GM12878 (cell line): Measurements from ENCODE around the gene RAP1GAP2. TPM values are rescaled to one million over a fixed set of nuclear protein-coding genes. Genes with fewer than 3 reads are reported as not detected.
A peak's percentile ranks its signal among the peaks of the same experiment; 100 is the strongest.

ENCODE experiments used
- ASH2L ChIP-seq: fragments of 300-600, 200-600 bp; sonication (generic); IDR thresholded peaks from 2 replicates; pipeline ENCODE4 v1.6.1; 2017; ENCODE audit warnings: low read depth, mild to moderate bottlenecking, borderline replicate concordance
- CUX1 ChIP-seq: IDR thresholded peaks from 2 replicates; pipeline ENCODE4 v1.6.1; 2012; ENCODE audit warnings: improper control_type of control experiment, low read depth, low read length; ENCODE audit not compliant: insufficient replicate concordance
- EED ChIP-seq: sonication (generic); IDR thresholded peaks from 2 replicates; pipeline ENCODE4 v1.6.1; 2016; ENCODE audit warnings: antibody characterized with exemption, low read depth
- EP300 ChIP-seq, 2 experiments: fragments of 150-350 bp in 1 of 2; IDR thresholded peaks; 2 replicates each; pipeline ENCODE4 v1.6.1; 2011 to 2012; ENCODE audit warnings: low read depth in 2 of 2, low read length in 2 of 2, borderline replicate concordance in 1 of 2, improper control_type of control experiment in 1 of 2, inconsistent platforms in 1 of 2; ENCODE audit not compliant: control insufficient read depth in 1 of 2
- MEF2A ChIP-seq: IDR thresholded peaks from 2 replicates; pipeline ENCODE4 v1.6.1; 2011; ENCODE audit warnings: low read depth, mild to moderate bottlenecking, low read length, moderate library complexity; ENCODE audit not compliant: insufficient read depth
- MTA2 ChIP-seq: fragments of 450-650 bp; IDR thresholded peaks from 2 replicates; pipeline ENCODE4 v1.6.1; 2016; ENCODE audit warnings: low read depth, mild to moderate bottlenecking, moderate library complexity
- MYB ChIP-seq: fragments of 150-350 bp; IDR thresholded peaks from 2 replicates; pipeline ENCODE4 v1.6.1; 2014; ENCODE audit warnings: mild to moderate bottlenecking, low read depth, low read length, borderline replicate concordance
- POLR2AphosphoS5 ChIP-seq: IDR thresholded peaks from 2 replicates; pipeline ENCODE4 v1.6.1; 2011; ENCODE audit warnings: mild to moderate bottlenecking, low read length, inconsistent platforms
- RBBP5 ChIP-seq: fragments of 200-600 bp; sonication (generic); conservative IDR thresholded peaks from 2 replicates; pipeline ENCODE4 v1.6.1; 2016
- SMAD1 ChIP-seq: fragments of 450-650 bp; IDR thresholded peaks from 2 replicates; pipeline ENCODE4 v1.6.1; 2018; ENCODE audit warnings: mild to moderate bottlenecking, low read depth; ENCODE audit not compliant: partially characterized antibody
- SP1 ChIP-seq: IDR thresholded peaks from one replicate; pipeline ENCODE4 v1.6.1; 2011; ENCODE audit warnings: low read depth, low read length
- ZNF384 ChIP-seq: IDR thresholded peaks from 2 replicates; pipeline ENCODE4 v1.6.1; 2012; ENCODE audit warnings: low read depth, mild to moderate bottlenecking, low read length, improper control_type of control experiment, borderline replicate concordance
- polyA plus RNA-seq, 11 experiments: library from polyadenylated mRNA; depleted of rRNA in 4 of 11; unstranded in 6 of 11; stranded (reverse) in 5 of 11; fragments of >200 nt; fragmentation: Nextera tagmentation in 4 of 11; fragmentation: Illumina TruSeq in 1 of 11; extraction: Ambion mirVana in 4 of 11; extraction: Trizol in 1 of 11; gene quantifications; 1 replicate in 1 of 11; 2 replicates in 10 of 11; pipeline versions ENCODE4 v1.2.1 to v1.2.3, GENCODE V29; 2011 to 2016; ENCODE audit warnings: inconsistent platforms in 2 of 11, missing spikeins in 2 of 11, low read depth in 1 of 11
- total RNA-seq, 4 experiments: library from RNA; depleted of rRNA in 3 of 4; stranded (reverse); fragments of >200 nt in 3 of 4; fragmentation: Illumina TruSeq in 1 of 4; extraction: Trizol in 1 of 4; gene quantifications; 2 replicates each; pipeline versions ENCODE4 v1.2.1 to v1.2.3, GENCODE V29; 2013 to 2021
- TF ChIP-seq, protein P1 (sequence below): fragments of 450-650 bp; IDR thresholded peaks from 2 replicates; pipeline ENCODE4 v1.6.1; 2017; ENCODE audit warnings: antibody characterized with exemption, mild to moderate bottlenecking, moderate library complexity
- TF ChIP-seq, protein P2 (sequence below): fragments of 450-650 bp; IDR thresholded peaks from 2 replicates; pipeline ENCODE4 v1.6.1; 2016; ENCODE audit warnings: mild to moderate bottlenecking
- TF ChIP-seq, protein P3 (sequence below): IDR thresholded peaks from 2 replicates; pipeline ENCODE4 v1.6.1; 2012; ENCODE audit warnings: low read depth, low read length, improper control_type of control experiment
- TF ChIP-seq, protein P4 (sequence below): IDR thresholded peaks from 2 replicates; pipeline ENCODE4 v1.6.1; 2012; ENCODE audit warnings: low read length, inconsistent platforms

Gene RAP1GAP2
- total and polyA plus RNA-seq, 10 of the 15 experiments (the other 5 are each of a cell fraction or from before 2014, with no cell fraction given) = 0.03 to 0.95 (median 0.49) TPM; not detected in 2

- TF ChIP-seq, protein P1, sequence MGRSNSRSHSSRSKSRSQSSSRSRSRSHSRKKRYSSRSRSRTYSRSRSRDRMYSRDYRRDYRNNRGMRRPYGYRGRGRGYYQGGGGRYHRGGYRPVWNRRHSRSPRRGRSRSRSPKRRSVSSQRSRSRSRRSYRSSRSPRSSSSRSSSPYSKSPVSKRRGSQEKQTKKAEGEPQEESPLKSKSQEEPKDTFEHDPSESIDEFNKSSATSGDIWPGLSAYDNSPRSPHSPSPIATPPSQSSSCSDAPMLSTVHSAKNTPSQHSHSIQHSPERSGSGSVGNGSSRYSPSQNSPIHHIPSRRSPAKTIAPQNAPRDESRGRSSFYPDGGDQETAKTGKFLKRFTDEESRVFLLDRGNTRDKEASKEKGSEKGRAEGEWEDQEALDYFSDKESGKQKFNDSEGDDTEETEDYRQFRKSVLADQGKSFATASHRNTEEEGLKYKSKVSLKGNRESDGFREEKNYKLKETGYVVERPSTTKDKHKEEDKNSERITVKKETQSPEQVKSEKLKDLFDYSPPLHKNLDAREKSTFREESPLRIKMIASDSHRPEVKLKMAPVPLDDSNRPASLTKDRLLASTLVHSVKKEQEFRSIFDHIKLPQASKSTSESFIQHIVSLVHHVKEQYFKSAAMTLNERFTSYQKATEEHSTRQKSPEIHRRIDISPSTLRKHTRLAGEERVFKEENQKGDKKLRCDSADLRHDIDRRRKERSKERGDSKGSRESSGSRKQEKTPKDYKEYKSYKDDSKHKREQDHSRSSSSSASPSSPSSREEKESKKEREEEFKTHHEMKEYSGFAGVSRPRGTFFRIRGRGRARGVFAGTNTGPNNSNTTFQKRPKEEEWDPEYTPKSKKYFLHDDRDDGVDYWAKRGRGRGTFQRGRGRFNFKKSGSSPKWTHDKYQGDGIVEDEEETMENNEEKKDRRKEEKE = no peak
- TF ChIP-seq, protein P2, sequence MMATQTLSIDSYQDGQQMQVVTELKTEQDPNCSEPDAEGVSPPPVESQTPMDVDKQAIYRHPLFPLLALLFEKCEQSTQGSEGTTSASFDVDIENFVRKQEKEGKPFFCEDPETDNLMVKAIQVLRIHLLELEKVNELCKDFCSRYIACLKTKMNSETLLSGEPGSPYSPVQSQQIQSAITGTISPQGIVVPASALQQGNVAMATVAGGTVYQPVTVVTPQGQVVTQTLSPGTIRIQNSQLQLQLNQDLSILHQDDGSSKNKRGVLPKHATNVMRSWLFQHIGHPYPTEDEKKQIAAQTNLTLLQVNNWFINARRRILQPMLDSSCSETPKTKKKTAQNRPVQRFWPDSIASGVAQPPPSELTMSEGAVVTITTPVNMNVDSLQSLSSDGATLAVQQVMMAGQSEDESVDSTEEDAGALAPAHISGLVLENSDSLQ = no peak
- TF ChIP-seq, protein P3, sequence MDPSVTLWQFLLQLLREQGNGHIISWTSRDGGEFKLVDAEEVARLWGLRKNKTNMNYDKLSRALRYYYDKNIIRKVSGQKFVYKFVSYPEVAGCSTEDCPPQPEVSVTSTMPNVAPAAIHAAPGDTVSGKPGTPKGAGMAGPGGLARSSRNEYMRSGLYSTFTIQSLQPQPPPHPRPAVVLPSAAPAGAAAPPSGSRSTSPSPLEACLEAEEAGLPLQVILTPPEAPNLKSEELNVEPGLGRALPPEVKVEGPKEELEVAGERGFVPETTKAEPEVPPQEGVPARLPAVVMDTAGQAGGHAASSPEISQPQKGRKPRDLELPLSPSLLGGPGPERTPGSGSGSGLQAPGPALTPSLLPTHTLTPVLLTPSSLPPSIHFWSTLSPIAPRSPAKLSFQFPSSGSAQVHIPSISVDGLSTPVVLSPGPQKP = no peak
- TF ChIP-seq POLR2AphosphoS5 (no peak), SP1 (peak; percentile 17), ASH2L (0 out of 2 replicates have a peak, but pooled peaks have one; percentile 45), MTA2 (peak; percentile 27; the same call in 1 of the 2 replicates), SMAD1 (no peak), ZNF384 (no peak), EED (peak; percentile 34; the same call in 1 of the 2 replicates), MEF2A (no peak), CUX1 (no peak), MYB (no peak), EP300 (IDR thresholded peaks at IDR 0.05; ENCODE audit: borderline replicate concordance in 1 of 2, control insufficient read depth in 1 of 2, low read depth in 2 of 2, low read length in 2 of 2) (peak; percentile 14 to 38; a peak in 1 of 4 replicates), RBBP5 (no peak)
- TF ChIP-seq, protein P4, sequence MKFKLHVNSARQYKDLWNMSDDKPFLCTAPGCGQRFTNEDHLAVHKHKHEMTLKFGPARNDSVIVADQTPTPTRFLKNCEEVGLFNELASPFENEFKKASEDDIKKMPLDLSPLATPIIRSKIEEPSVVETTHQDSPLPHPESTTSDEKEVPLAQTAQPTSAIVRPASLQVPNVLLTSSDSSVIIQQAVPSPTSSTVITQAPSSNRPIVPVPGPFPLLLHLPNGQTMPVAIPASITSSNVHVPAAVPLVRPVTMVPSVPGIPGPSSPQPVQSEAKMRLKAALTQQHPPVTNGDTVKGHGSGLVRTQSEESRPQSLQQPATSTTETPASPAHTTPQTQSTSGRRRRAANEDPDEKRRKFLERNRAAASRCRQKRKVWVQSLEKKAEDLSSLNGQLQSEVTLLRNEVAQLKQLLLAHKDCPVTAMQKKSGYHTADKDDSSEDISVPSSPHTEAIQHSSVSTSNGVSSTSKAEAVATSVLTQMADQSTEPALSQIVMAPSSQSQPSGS = no peak
These were observed 18.5 kb downstream of the RAP1GAP2 start (continued) for GRCh38 chr17:2814481-2815341.
